SK-N-SH (cell line): ENCODE measurements around the gene CLPX.

Experiments
- CTCF ChIP-seq: fragments of 200-600 bp; sonication (generic); IDR thresholded peaks from 2 replicates; pipeline ENCODE4 v1.6.1; 2017; ENCODE audit warnings: antibody characterized with exemption, mild to moderate bottlenecking, moderate library complexity
- EP300 ChIP-seq, 2 experiments: IDR thresholded peaks; 2 replicates each; pipeline versions ENCODE4 v1.4.0 to v1.6.1; 2012; ENCODE audit warnings: borderline replicate concordance in 1 of 2, low read depth in 1 of 2, low read length in 1 of 2
- EZH2phosphoT487 ChIP-seq: fragments of 200-600 bp; sonication (generic); IDR thresholded peaks from 2 replicates; pipeline ENCODE4 v1.6.1; 2017; ENCODE audit warnings: low read depth, mixed run types, mild to moderate bottlenecking, antibody characterized with exemption, moderate library complexity, borderline replicate concordance
- FOSL2 ChIP-seq: IDR thresholded peaks from 2 replicates; pipeline ENCODE4 v1.4.0; 2012; ENCODE audit warnings: low read depth, mild to moderate bottlenecking, moderate library complexity, borderline replicate concordance
- FOXM1 ChIP-seq: IDR thresholded peaks from 2 replicates; pipeline ENCODE4 v1.4.0; 2012; ENCODE audit warnings: low read depth, mild to moderate bottlenecking
- NFIC ChIP-seq: IDR thresholded peaks from 2 replicates; pipeline ENCODE4 v1.4.0; 2012; ENCODE audit warnings: borderline replicate concordance
- POLR2AphosphoS5 ChIP-seq: IDR thresholded peaks from 2 replicates; pipeline ENCODE4 v1.6.1; 2012; ENCODE audit warnings: low read depth, low read length
- RCOR1 ChIP-seq: fragments of 150-350 bp; IDR thresholded peaks from 2 replicates; pipeline ENCODE4 v1.6.1; 2017; ENCODE audit warnings: antibody characterized with exemption, low read length
- REST ChIP-seq: IDR thresholded peaks from 2 replicates; pipeline ENCODE4 v1.6.1; 2012; ENCODE audit warnings: mild to moderate bottlenecking, low read depth, low read length, moderate library complexity
- RFX5 ChIP-seq: IDR thresholded peaks from 2 replicates; pipeline ENCODE4 v1.6.1; 2012; ENCODE audit warnings: mild to moderate bottlenecking, improper control_type of control experiment, low read length
- TAF1 ChIP-seq: IDR thresholded peaks from 2 replicates; pipeline ENCODE4 v1.6.1; 2012; ENCODE audit warnings: low read depth, mild to moderate bottlenecking, low read length, moderate library complexity, borderline replicate concordance
- YY1 ChIP-seq: IDR thresholded peaks from 2 replicates; pipeline ENCODE4 v1.4.0; 2012; ENCODE audit warnings: low read depth, mild to moderate bottlenecking

DNA sequence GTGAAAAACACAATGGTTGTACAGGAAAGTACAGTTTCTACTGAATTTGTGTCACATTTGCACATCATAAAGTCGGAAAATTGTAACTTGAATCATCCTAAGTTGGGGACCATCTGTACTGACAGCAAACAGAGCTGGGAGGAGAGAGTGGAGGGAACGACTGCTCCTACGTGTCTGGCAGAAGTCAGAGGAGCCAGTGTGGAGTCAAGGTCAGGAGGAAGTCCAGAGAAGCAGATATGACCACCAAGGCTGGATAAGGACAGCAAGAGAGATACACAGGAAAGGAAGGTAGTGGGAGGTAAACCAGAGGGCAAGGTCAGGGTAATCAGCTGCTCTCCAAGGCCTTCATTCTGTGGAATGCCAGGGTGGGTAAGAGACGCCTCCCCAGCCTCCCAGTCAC, 28.9 kb upstream of the CLPX start:
- TF ChIP-seq CTCF (no peak), YY1 (no peak), RFX5 (no peak), FOSL2 (no peak), EP300 (IDR thresholded peaks at IDR 0.05; ENCODE audit: borderline replicate concordance in 1 of 2, low read depth in 1 of 2, low read length in 1 of 2) (no peak), EZH2phosphoT487 (no peak), TAF1 (no peak), RCOR1 (no peak), POLR2AphosphoS5 (no peak), REST (no peak), FOXM1 (no peak), NFIC (no peak)
